Fibroblast of pulmonary artery (primary cell): ENCODE data around the gene FEM1B.

Experiments
- DNase-seq: peaks from one replicate; pipeline ENCODE4 v3.0.0-alpha.2; 2010; ENCODE audit warnings: low read depth
- H3K4me3 ChIP-seq: replicated peaks from 2 replicates; pipeline ENCODE4 v1.5.1; 2011; ENCODE audit warnings: low read depth, mild to moderate bottlenecking, control low read depth, low read length, moderate library complexity
- CTCF ChIP-seq: IDR thresholded peaks from 2 replicates; pipeline ENCODE4 v1.5.1; 2011; ENCODE audit warnings: mild to moderate bottlenecking, control low read depth, low read length, inconsistent platforms; ENCODE audit errors: missing control alignments

FEM1B gene

GRCh38 chr15:68305420-68305871 lies 27.9 kb downstream of the FEM1B start:
- no peak for DNase-seq
- no peak for TF ChIP-seq CTCF
- H3K4me3 ChIP-seq: no peak overlapping the region

DNA sequence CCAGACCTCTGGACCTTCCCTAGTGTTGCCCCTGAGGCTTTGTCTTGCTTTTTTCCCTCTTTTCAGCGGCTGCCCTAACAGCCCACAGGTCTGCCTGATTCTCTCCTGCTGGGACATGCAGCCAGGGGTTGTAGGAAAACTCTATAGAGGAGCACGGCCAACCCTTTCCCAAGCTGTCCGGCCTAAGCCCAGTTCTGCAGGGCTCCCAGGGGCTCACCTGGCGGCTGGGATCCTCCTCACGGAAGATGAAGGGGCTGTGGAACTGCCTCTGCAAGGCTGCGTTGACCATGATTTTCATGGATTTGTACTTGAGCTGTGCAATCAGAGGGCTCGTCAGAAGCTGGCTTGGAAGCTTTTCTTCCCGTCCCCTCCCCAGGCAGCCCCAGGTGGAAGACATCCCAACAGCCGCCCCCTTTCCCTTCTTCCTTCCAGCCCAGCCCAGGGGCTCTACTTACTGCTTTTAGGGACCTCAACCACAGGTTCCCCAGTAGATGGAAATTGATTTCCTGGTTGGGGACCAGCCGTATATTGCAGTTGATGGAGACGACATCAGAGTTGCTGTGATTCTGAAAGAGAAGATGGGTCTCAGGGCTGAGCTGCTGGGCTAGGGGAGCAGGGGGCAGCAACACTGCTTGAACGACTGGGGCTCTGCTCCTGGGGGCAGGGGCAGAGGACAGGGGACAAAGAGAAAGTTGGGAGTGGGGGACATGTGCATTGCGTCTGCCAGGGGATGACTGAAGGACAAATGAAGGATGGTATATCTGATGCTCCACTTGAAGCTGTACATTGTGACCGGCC lies 29.8 kb downstream of the FEM1B start:
- no peak for DNase-seq
- TF ChIP-seq CTCF: no peak
- no peak overlapping the region for H3K4me3 ChIP-seq

GRCh38 chr15:68309024-68309423 lies 31.5 kb downstream of the FEM1B start:
- no peak for DNase-seq

DNA sequence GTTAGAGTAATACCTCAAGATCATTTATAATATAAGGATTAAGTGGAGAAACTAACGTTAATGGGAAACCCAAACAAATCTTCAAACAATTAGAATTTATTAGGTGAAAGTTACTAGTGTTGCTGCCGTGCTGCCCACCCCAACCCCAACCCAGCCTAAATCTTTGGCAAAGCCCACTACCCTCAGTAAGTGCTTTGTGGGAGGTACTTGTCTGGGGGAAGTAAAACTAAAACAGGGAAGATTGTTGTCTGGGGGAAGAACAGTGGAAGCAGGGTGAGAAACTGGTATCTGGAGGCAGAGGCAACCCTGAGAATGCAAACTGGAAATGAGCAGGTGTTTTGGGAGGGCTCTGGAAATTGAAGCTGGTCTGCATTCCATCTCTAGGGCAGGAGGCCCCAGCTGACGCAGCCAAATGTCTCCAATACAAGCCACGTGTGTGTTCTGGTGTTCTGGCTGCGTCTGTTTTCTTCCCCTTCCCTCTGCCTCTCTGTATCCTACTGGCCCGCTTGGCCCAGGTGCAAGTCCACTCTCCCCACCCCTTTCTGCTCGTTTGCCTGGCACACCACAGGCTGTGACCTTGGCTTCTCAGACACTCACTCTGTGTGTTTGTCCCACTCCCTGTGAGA lies 32.7 kb downstream of the FEM1B start:
- no peak overlapping the region for H3K4me3 ChIP-seq
- no peak for DNase-seq
- TF ChIP-seq CTCF: no peak

More at GRCh38 chr15:68309024-68309423, 31.5 kb downstream of the FEM1B start:
- TF ChIP-seq CTCF: no peak
- H3K4me3 ChIP-seq: no peak overlapping the region

- no peak overlapping the region for H3K4me3 ChIP-seq
- TF ChIP-seq CTCF: no peak
- no peak for DNase-seq
Measured at GRCh38 chr15:68310804-68311463, 33.4 kb downstream of the FEM1B start.

DNA sequence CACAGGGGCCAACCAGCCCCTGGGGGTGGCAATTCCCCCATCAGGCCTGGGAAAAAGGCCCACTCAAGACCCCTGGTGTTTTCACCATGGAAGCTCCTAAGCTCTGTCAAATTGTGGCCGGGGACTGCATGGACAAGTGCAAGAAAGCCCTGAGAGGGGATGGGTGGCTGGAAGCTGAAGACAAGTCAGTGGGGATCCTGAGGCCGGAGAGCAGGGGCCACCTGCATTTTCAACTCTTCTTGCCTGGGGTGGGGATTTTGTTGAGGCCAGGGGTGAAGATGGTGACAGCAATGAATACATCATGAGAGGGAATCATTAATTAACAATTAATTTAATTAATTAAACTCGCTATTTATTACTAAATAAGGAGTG lies 33.9 kb downstream of the FEM1B start:
- H3K4me3 ChIP-seq: no peak overlapping the region
- no peak for TF ChIP-seq CTCF
- no peak for DNase-seq
